IMR-90 (cell line): Measurements from ENCODE around the gene RENBP. TPM values are rescaled to one million over a fixed set of nuclear protein-coding genes. Genes with fewer than 3 reads are reported as not detected.

ENCODE experiments used
- ATAC-seq: fragments of 200-7000 bp; cut with Tn5 transposase; 2 replicates; pipeline ENCODE4 v1.9.1; 2020; ENCODE audit warnings: low read depth, mild to moderate bottlenecking, moderate library complexity
- BruUV-seq: library from RNA; stranded (reverse); fragments of 400-500 nt; replicated peaks from 2 replicates; lab custom pipeline; 2021; lab: Mats Ljungman, UMichigan
- CTCF ChIA-PET: fragments of 300-600 bp; formaldehyde crosslinking; extraction: SDS; loops from one replicate; lab custom pipeline; 2021; ENCODE audit warnings: antibody characterized with exemption; lab: Yijun Ruan, JAX
- POLR2A ChIA-PET: fragments of 300-600 bp; sonication (Branson Sonifier 250); formaldehyde crosslinking; loops from one replicate; lab custom pipeline; 2022; ENCODE audit warnings: antibody characterized with exemption; ENCODE audit not compliant: unreplicated experiment; lab: Charles Lee
- DNase-seq: peaks from one replicate; pipeline ENCODE4 v3.0.0; 2013
- H2AFZ ChIP-seq: replicated peaks from 2 replicates; pipeline ENCODE3; 2013; ENCODE audit warnings: low read length, mild to moderate bottlenecking; ENCODE audit not compliant: poor library complexity
- H2AK5ac ChIP-seq: 2 replicates; pipeline ENCODE4 v1.6.1; 2013; ENCODE audit warnings: low read depth, low read length, inconsistent platforms
- H2AK9ac ChIP-seq: replicated peaks from 2 replicates; pipeline ENCODE3; 2013; ENCODE audit warnings: mild to moderate bottlenecking, low read depth, low read length, moderate library complexity; ENCODE audit not compliant: poor library complexity
- H2BK120ac ChIP-seq: 2 replicates; pipeline ENCODE4 v1.6.1; 2013; ENCODE audit warnings: low read depth, low read length, inconsistent platforms
- H2BK15ac ChIP-seq: 3 replicates; pipeline ENCODE4 v1.6.1; 2013; ENCODE audit warnings: low read depth, low read length, inconsistent platforms
- H2BK20ac ChIP-seq: 2 replicates; pipeline ENCODE4 v1.6.1; 2013; ENCODE audit warnings: low read depth, mild to moderate bottlenecking, inconsistent platforms, low read length, moderate library complexity
- H2BK5ac ChIP-seq: 2 replicates; pipeline ENCODE4 v1.6.1; 2013; ENCODE audit warnings: mild to moderate bottlenecking, low read depth, low read length, inconsistent platforms; ENCODE audit not compliant: poor library complexity, severe bottlenecking
- H3K14ac ChIP-seq: replicated peaks from 2 replicates; pipeline ENCODE4 v1.6.1; 2013; ENCODE audit warnings: low read depth, low read length, inconsistent platforms
- H3K18ac ChIP-seq: 2 replicates; pipeline ENCODE4 v1.6.1; 2013; ENCODE audit warnings: low read depth, low read length, control low read depth
- H3K23ac ChIP-seq: 2 replicates; pipeline ENCODE4 v1.6.1; 2013; ENCODE audit warnings: low read depth, low read length, inconsistent platforms
- H3K27ac ChIP-seq: 2 replicates; pipeline ENCODE4 v1.5.1; 2013; ENCODE audit warnings: mild to moderate bottlenecking, control low read depth, low read length; ENCODE audit not compliant: insufficient read depth
- H3K27me3 ChIP-seq: 2 replicates; pipeline ENCODE4 v1.6.1; 2013; ENCODE audit warnings: low read length; ENCODE audit not compliant: control insufficient read depth, insufficient read depth
- H3K36me3 ChIP-seq: 2 replicates; pipeline ENCODE4 v1.6.1; 2013; ENCODE audit warnings: low read length, mixed read lengths; ENCODE audit not compliant: control insufficient read depth, insufficient read depth
- H3K4ac ChIP-seq: 2 replicates; pipeline ENCODE4 v1.6.1; 2013; ENCODE audit warnings: low read depth, low read length, inconsistent platforms
- H3K4me1 ChIP-seq: 2 replicates; pipeline ENCODE4 v1.6.1; 2013; ENCODE audit warnings: low read length, mixed read lengths; ENCODE audit not compliant: control insufficient read depth, insufficient read depth
- H3K4me2 ChIP-seq: 2 replicates; pipeline ENCODE4 v1.6.1; 2013; ENCODE audit warnings: low read depth, mild to moderate bottlenecking, control low read depth, low read length, moderate library complexity
- H3K4me3 ChIP-seq: 2 replicates; pipeline ENCODE4 v1.5.1; 2013; ENCODE audit warnings: low read depth, mild to moderate bottlenecking, control low read depth, low read length, moderate library complexity; ENCODE audit not compliant: insufficient read depth
- H3K56ac ChIP-seq: 2 replicates; pipeline ENCODE4 v1.6.1; 2013; ENCODE audit warnings: low read length, inconsistent platforms; ENCODE audit not compliant: insufficient read depth; ENCODE audit errors: extremely low read depth
- H3K79me1 ChIP-seq, 2 experiments: 2 replicates each; pipeline ENCODE4 v1.6.1; 2013; ENCODE audit warnings: low read length in 2 of 2, inconsistent platforms in 1 of 2, low read depth in 1 of 2
- H3K9ac ChIP-seq: 2 replicates; pipeline ENCODE4 v1.6.1; 2013; ENCODE audit warnings: low read depth, low read length, control low read depth
- H3K9me1 ChIP-seq: 2 replicates; pipeline ENCODE4 v1.6.1; 2013; ENCODE audit warnings: low read length, inconsistent platforms; ENCODE audit not compliant: insufficient read depth
- H3K9me3 ChIP-seq: 2 replicates; pipeline ENCODE4 v1.6.1; 2013; ENCODE audit warnings: low read length; ENCODE audit not compliant: control insufficient read depth, insufficient read depth
- H4K20me1 ChIP-seq: 2 replicates; pipeline ENCODE4 v1.6.1; 2013; ENCODE audit warnings: low read length, inconsistent platforms; ENCODE audit not compliant: insufficient read depth
- H4K5ac ChIP-seq: 2 replicates; pipeline ENCODE4 v1.6.1; 2013; ENCODE audit warnings: mild to moderate bottlenecking, low read depth, low read length, control low read depth
- H4K8ac ChIP-seq, 2 experiments: 2 replicates each; pipeline ENCODE4 v1.6.1; 2013; ENCODE audit warnings: low read depth in 2 of 2, low read length in 2 of 2, control low read depth in 1 of 2, inconsistent platforms in 1 of 2
- H4K91ac ChIP-seq: 2 replicates; pipeline ENCODE4 v1.6.1; 2013; ENCODE audit warnings: low read depth, low read length, inconsistent platforms; ENCODE audit not compliant: insufficient read depth
- ELK1 ChIP-seq: fragments of 150-350 bp; IDR thresholded peaks from 2 replicates; pipeline ENCODE4 v1.6.1; 2016; ENCODE audit warnings: low read depth, mild to moderate bottlenecking, low read length, moderate library complexity, borderline replicate concordance
- RCOR1 ChIP-seq: IDR thresholded peaks from 2 replicates; pipeline ENCODE4 v1.6.1; 2012; ENCODE audit warnings: mild to moderate bottlenecking, low read length, improper control_type of control experiment; ENCODE audit not compliant: insufficient replicate concordance
- USF2 ChIP-seq: fragments of 150-350 bp; IDR thresholded peaks from 2 replicates; pipeline ENCODE4 v1.6.1; 2017; ENCODE audit warnings: mild to moderate bottlenecking, antibody characterized with exemption, low read length, low read depth
- WGBS, 2 experiments: methylation state at CpG; one replicate each; pipeline versions ENCODE4 v1.1.5 to v1.1.7; 2013; ENCODE audit warnings: missing lambda C conversion rate in 2 of 2; ENCODE audit not compliant: insufficient read length in 1 of 2; ENCODE audit errors: extremely low coverage in 2 of 2; 5-methylcytosine and 5-hydroxymethylcytosine counted together
- dilution Hi-C: fragments of 300-500 bp; cut with HindIII; formaldehyde crosslinking; loops from one replicate; pipeline ENCODE4 v1.14.3; 2018; ENCODE audit warnings: low sequenced_read_pairs; ENCODE audit not compliant: unreplicated experiment
- in situ Hi-C: fragments of 300-500 bp; cut with MboI; formaldehyde crosslinking; loops from 3 replicates; pipeline ENCODE4 v1.14.3; 2019; ENCODE audit warnings: low sequenced_read_pairs, inconsistent platforms, mixed read lengths
- intact Hi-C: fragments of 100-400 bp; cut with micrococcal nuclease; formaldehyde crosslinking; loops from 2 replicates; pipeline ENCODE4 v1.10.0; 2022
- polyA plus RNA-seq, 3 experiments: library from polyadenylated mRNA; depleted of rRNA; stranded (reverse); fragments of >200 nt; gene quantifications; 2 replicates each; pipeline ENCODE4 v1.2.3, GENCODE V29; 2012; ENCODE audit warnings: low replicate concordance in 1 of 3
- total RNA-seq: library from RNA; depleted of rRNA; stranded (reverse); fragments of >200 nt; gene quantifications from 2 replicates; pipeline ENCODE4 v1.2.3, GENCODE V29; 2012

The RENBP gene
- total and polyA plus RNA-seq, 2 of the 4 experiments (the other 2 are of a cell fraction): 0.15 to 0.18 TPM

- no peak for TF ChIP-seq USF2
Measured at GRCh38 chrX:153951683-153952372, 7.4 kb upstream of the RENBP start (continued).

- H3K4me1 ChIP-seq: peaks cover 4% of the 10 kb centered on the region
- H2AFZ ChIP-seq: no peak overlapping the region
- no peaks in the 10 kb centered on the region for H3K9me3 ChIP-seq
- H3K14ac ChIP-seq: no peak overlapping the region
- H3K9me1 ChIP-seq: no peaks in the 10 kb centered on the region
- intact Hi-C loops: no loop called here
- ATAC-seq: no peak
- no peaks in the 10 kb centered on the region for H3K27me3 ChIP-seq
- H2BK15ac ChIP-seq: no peak overlapping the region
- H4K20me1 ChIP-seq: no peaks in the 10 kb centered on the region
- in situ Hi-C loops: no loop called here
- DNase-seq: no peak
- WGBS, 2 experiments: 88% methylated on average over 5 of the region's 19 CpGs; no CpG with 5 or more reads in 1 of the 2 experiments
- TF ChIP-seq ELK1: no peak
- TF ChIP-seq RCOR1: no peak
- H2AK5ac ChIP-seq: no peak overlapping the region
- no peak overlapping the region for H3K4me2 ChIP-seq
- H4K91ac ChIP-seq: no peak overlapping the region
- H3K4ac ChIP-seq: no peak overlapping the region
- H3K79me1 ChIP-seq: peaks cover 0 to 6% of the 10 kb centered on the region in 2 experiments; a peak in 1 of 4 replicates
- dilution Hi-C loops: no loop called here
- peaks cover 43% of the 10 kb centered on the region for H3K36me3 ChIP-seq
- no peak overlapping the region for H3K56ac ChIP-seq
- H2BK20ac ChIP-seq: no peak overlapping the region
- no peak overlapping the region for H3K23ac ChIP-seq
- no peak overlapping the region for H2BK120ac ChIP-seq
- POLR2A ChIA-PET: no interaction called here
- H3K4me3 ChIP-seq: no peak overlapping the region
- no peak overlapping the region for H4K8ac ChIP-seq
- no peak overlapping the region for H3K27ac ChIP-seq
- H2AK9ac ChIP-seq: peak overlapping the region; percentile 28
- H3K18ac ChIP-seq: no peak overlapping the region
- CTCF ChIA-PET: no interaction called here
- H4K5ac ChIP-seq: no peak overlapping the region
- H2BK5ac ChIP-seq: no peak overlapping the region
- no TSS peak for BruUV-seq
- H3K9ac ChIP-seq: no peak overlapping the region
Measured at GRCh38 chrX:153950127-153950526, 5.7 kb upstream of the RENBP start.
